Epithelial cell of esophagus (primary cell): Measurements from ENCODE around the gene ANKRD37.

Source experiments
- DNase-seq: peaks from one replicate; pipeline ENCODE4 v3.0.0; 2010; ENCODE audit warnings: low read depth
- H3K4me3 ChIP-seq: 2 replicates; pipeline ENCODE4 v1.5.1; 2011; ENCODE audit warnings: mild to moderate bottlenecking, low read length, control low read depth
- CTCF ChIP-seq: IDR thresholded peaks from 2 replicates; pipeline ENCODE4 v1.5.1; 2011; ENCODE audit warnings: low read depth, mild to moderate bottlenecking, low read length, control low read depth, inconsistent platforms; ENCODE audit not compliant: insufficient read depth; ENCODE audit errors: missing control alignments

The ANKRD37 gene

DNA sequence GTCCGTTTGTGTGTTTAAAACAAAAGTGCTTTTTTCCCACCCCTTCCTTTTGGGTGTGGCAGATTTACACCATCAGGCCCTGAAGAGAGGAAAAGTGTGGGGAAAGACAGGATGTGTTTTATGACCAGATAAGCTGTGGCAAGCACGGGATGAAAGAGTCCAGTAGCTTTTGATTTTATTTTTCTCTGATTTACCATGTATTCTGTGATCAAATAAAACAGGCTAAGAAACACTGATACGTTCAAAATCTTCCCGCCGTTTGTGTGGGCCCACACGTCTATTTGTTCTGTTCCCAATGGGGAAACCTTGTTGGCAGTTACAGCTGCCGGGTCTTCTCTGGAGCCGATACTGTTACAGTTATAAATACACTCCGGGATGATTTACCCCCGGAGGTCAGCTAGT, 11.7 kb upstream of the ANKRD37 start:
- TF ChIP-seq CTCF, result no peak
- no peak overlapping the region for H3K4me3 ChIP-seq
- DNase-seq, result no peak

DNA sequence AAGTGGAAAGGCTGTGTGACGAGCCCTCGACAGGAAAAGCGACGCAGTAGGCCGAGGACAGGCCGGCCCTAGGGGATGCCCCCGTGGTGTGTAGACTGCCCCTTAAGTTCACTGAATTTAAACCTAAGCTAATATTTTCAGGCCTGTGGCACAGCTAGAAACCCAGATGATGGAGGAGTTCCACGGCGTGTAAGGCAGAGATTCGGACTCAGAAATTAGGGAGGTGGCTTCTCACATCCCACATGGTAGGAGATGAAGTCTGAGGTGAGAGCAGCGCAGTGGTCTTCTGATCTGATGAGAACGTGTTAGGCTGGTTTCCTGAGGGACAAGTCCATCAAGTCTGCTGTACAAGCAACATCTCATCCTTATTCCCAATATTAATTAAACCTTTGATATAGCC, 8.7 kb upstream of the ANKRD37 start:
- TF ChIP-seq CTCF, result no peak
- DNase-seq, result no peak
- no peak overlapping the region for H3K4me3 ChIP-seq

GRCh38 chr4:185390941-185391340, 5.7 kb upstream of the ANKRD37 start:
- no peak for TF ChIP-seq CTCF
- no peak overlapping the region for H3K4me3 ChIP-seq
- no peak for DNase-seq

GRCh38 chr4:185392156-185392555, 4.5 kb upstream of the ANKRD37 start:
- TF ChIP-seq CTCF, result no peak
- no peak for DNase-seq
- H3K4me3 ChIP-seq, result no peak overlapping the region

GRCh38 chr4:185394568-185395237, 1.9 kb upstream of the ANKRD37 start:
- no peak for DNase-seq
- no peak for TF ChIP-seq CTCF

DNA sequence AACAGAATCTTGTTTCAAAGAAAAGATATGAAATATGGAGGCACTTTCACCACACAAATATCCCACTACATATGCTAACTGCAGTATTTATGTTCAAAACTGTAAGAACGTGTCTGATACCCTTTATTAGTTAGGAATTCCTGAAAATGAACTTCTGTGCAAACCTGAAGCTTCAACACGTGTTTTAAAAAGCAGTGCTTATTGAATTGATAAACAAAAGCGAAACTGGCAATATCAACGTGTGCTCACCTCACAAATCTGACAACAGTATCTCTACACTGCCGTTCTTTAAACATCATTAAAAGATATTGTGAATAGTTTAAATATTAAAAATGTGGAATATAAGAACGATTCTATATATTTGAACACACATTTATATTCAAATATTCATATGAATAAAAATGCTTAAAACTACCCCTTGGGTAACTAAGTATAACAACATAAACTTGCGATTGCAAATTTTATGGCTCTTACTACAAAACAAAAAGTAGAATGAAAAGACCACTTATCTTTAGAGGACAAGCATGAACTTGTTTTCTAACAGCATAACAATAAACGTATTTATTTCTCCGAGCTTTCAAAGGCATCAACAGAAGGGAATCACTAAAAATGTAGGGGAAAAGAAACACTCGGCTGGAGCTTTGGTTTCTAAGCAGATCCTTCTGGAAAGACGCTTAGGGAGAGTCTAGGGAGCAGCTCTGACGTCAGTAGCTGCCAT, 1.2 kb upstream of the ANKRD37 start, which contains the start of gene LRP2BP:
Gene LRP2BP, minus strand, starts transcription at position 687 of the 718 bp plus-strand sequence. CDS start 17,738 bp downstream, outside the sequence.
- TF ChIP-seq CTCF, result no peak

More at GRCh38 chr4:185394568-185395237, 1.9 kb upstream of the ANKRD37 start:
- peak overlapping the region; percentile 62 for H3K4me3 ChIP-seq

More for the DNA sequence above, 1.2 kb upstream of the ANKRD37 start, which contains the start of gene LRP2BP:
- no peak for DNase-seq
- peak within 1 kb of the TSS; percentile 65 for H3K4me3 ChIP-seq
